Measurements from ENCODE around the gene ASB7.
"Not testable (repeated sequence)": the region's sequence is repeated elsewhere in the genome, so short reads cannot be mapped to it uniquely, and the experiment has no call there.

Gene ASB7, protein sequence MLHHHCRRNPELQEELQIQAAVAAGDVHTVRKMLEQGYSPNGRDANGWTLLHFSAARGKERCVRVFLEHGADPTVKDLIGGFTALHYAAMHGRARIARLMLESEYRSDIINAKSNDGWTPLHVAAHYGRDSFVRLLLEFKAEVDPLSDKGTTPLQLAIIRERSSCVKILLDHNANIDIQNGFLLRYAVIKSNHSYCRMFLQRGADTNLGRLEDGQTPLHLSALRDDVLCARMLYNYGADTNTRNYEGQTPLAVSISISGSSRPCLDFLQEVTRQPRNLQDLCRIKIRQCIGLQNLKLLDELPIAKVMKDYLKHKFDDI
- long read RNA-seq, donor 1, full-length matches to known transcripts: 6 of 16 reads
- long read RNA-seq, donor 1, partial matches to known transcripts: 10 of 16 reads
- long read RNA-seq, donor 1, other reads (novel, unspliced or antisense): 0 of 16 reads
- long read RNA-seq, donor 2, full-length matches to known transcripts: 3 of 3 reads
- long read RNA-seq, donor 2, partial matches to known transcripts: 0 of 3 reads
- long read RNA-seq, donor 2, other reads (novel, unspliced or antisense): 0 of 3 reads
- long read RNA-seq, donor 3, full-length matches to known transcripts: 1 of 1 reads
- long read RNA-seq, donor 3, partial matches to known transcripts: 0 of 1 reads
- long read RNA-seq, donor 3, other reads (novel, unspliced or antisense): 0 of 1 reads
- long read RNA-seq, donor 4, full-length matches to known transcripts: 2 of 2 reads
- long read RNA-seq, donor 4, partial matches to known transcripts: 0 of 2 reads
- long read RNA-seq, donor 4, other reads (novel, unspliced or antisense): 0 of 2 reads
- long read RNA-seq, donor 5, full-length matches to known transcripts: 2 of 2 reads
- long read RNA-seq, donor 5, partial matches to known transcripts: 0 of 2 reads
- long read RNA-seq, donor 5, other reads (novel, unspliced or antisense): 0 of 2 reads
- long read RNA-seq, donor 6, partial matches to known transcripts: 0 of 1 reads
- long read RNA-seq, donor 6, other reads (novel, unspliced or antisense): 0 of 1 reads
- long read RNA-seq, donor 7: 0 reads
- long read RNA-seq, donor 8, full-length matches to known transcripts: 2 of 13 reads
- long read RNA-seq, donor 8, partial matches to known transcripts: 11 of 13 reads
- long read RNA-seq, donor 8, other reads (novel, unspliced or antisense): 0 of 13 reads

GRCh38 chr15:100602064-100602822, at the start of gene ASB7, which contains the start of gene LINS1:
Gene ASB7 (plus strand): TSS chr15:100602589. CDS start chr15:100612217, 9,628 bp downstream.
Gene LINS1 (minus strand): TSS chr15:100602184. CDS start chr15:100580842, 21,342 bp downstream.
- peak; percentile 95 for DNase-seq

DNA sequence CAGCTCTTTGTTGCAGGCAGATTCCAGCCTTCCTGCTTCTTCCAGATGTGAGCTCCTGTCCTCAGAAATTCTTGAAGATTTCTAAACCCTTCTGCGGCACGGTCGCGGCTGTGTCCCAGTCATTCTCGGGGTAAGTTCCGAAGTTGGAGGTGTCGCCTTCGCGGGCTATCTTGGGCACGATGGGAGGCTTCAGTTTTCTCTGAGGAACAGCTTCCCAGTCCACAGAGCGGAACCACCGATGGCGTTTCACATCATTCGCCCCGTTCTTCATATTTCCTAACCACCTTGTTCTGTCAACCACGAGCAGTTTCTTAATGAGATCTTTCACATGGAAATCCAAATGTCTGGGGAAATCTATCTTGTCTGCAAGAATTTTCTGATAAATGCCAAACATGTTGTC, 48.9 kb upstream of the ASB7 start:
- no peak for DNase-seq

DNA sequence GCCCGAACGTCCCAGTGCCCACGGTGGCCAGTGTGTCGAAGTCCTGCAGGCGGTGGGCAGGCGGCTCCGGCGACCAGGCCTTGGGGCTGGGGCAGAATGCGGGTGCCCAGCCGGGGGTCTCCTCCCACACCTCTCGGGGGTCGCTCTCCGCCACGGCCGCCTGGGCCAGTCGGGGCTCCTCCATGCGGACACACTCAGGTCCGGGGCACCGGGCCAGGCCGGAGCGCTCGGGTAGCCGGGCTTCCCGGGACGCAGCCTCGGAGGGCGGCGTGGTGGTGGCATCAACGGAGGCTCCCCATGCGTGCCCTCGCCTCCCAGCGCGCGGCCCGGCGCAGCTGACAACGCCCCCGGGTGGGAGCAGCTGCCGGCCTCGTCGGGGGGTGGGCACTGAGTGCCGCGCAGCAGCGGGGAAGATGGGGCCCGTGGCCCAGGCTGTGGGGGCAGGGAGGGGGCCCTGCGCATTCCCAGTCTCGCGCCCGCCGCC, 43.6 kb upstream of the ASB7 start:
- no peak for DNase-seq

GRCh38 chr15:100559330-100559729, 43.1 kb upstream of the ASB7 start:
- DNase-seq: no peak

DNA sequence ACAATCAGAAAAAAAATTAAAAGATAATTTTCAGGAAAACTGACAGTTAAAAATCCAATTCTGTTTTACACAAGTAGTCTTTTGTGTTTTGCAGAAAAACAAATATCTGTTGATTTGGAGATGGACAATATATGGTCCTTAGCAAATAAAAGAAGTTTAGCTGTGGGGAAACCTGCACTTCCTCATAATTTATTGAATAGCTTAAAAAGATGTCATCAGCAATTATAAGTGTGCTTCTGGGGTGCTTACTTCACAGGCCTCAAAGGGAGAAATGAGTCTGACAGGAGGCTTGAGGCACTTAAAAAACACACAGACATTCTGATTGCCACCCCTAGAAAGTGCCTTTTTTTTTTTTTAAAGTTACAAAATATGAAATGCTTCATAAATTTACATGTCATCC, 42.1 kb upstream of the ASB7 start:
- DNase-seq: no peak

- DNase-seq: no peak
Observed at GRCh38 chr15:100565591-100565990, 36.8 kb upstream of the ASB7 start.

DNA sequence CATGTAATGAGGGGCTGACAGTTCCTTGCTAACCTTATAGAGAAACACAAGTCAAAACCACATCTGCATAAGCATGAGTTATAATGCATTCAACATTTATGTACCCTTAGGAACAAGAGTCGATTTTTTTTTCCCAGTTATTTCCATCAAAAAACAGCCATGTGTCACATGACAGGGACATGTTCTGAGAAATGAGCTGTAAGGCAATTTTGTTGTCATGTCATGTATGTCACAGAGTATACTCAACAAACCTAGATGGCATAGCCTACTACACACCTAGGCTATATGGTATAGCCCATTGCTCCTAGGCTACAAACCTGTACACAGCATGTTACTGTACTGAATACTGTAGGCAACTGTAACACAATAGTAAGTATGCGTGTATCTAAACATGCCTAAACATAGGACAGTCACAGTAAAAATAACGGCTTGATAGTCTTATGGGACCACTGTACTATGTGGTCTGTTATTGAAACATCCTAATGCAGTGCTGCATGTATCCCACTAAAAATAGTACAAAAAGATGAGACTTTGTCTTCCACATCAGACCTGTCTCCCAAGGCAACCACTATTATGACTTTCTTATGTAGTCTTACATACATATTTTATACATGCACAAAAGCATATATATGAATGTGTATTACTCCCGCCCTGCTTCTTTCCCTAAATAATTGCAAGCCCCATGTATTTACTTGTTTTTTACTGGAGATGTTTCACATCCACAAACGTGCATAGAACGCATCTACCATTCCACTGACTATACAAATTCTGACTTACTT, 35.4 kb upstream of the ASB7 start:
- DNase-seq: no peak

DNA sequence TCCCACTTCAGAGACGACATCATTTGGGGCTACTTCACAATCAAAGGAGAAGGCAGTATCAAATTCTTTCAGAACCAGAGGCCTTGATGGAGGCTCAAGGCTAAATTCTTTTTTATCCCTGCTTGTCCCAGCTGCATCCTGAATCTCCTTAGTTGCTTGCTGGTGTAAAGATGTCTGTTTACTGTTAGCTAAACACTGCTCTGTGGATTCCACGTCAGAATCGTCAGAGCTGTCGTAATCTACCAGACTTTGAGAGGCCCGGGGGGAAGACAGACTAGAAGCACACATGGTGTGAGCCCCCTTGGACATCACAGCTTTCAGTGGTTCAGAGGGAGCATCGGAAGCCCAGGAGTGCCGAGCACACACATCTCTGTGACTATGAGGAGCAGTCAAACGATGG, 33.0 kb upstream of the ASB7 start:
- no peak for DNase-seq

DNA sequence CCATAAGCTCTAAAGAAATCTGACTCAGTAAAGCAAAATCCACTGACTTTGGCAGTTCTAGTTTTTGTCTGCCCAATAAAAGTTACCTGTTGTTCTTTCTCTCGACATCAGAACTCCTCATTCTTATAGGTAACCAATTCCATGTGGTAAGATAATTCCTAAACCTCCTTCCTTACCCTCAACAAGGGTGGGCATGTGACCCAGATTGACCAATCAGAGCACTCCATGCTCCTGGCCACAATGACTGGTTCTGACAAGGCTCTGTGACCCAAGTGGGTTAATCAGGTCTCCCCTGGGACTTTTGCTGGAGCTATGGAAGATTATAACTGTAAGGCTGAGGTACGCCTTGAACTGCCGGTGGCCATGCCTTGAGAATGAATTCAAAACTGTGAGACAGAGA, 32.1 kb upstream of the ASB7 start:
- DNase-seq: no peak

DNA sequence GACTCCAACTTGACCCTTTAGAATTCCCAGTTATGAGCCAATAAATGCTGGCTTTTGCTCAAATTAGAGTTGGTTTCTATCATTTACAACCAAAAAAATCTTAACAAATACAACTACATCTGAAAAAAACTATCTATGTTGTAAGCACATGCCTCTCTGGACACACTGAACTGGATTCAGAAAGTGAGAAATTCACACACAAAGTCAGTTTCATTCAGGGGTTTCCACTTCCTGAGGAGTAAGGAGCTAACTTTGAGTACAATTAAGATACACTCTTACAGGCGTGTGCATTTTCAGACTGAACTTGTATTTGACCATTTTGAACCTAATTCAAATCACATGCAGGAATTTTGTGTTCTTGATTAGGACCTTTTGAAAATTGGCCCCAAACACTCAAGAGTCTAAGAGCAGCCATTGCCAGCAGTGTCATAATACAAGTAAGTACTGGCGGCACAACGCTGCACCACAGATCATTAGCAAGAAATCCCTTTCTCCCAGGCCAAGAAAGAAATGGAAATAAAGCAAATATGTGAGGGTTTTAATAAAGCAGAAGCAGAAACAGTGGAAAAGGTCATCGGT, 31.6 kb upstream of the ASB7 start:
- DNase-seq: no peak

DNA sequence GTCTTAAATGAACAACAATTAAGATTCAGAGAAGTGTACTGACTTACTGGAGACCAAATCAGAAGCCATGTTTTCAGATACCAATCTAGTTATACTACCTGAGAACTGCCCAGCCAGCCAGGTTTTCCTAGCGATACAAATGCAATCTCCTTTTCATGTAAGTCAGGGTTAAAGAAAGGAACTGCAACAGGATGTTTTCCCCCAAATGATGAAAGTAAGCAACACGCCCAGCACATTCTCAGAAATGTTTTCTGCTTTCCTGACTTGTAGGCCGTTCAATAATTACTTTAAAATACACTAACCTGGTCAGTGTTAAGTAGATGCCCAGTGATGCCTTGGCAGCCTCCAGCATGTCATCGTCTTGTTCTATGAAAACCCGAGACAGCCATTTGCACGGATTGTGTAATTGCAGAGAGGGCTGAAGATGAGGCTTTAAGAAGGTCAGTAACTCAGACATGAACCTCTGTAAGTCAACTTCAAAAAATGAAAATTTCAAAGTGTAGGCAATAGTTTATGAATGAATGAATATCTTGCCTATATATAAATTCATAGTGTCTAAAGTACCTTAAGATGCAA, 30.7 kb upstream of the ASB7 start:
- no peak for DNase-seq

GRCh38 chr15:100572362-100572983, 29.9 kb upstream of the ASB7 start:
- no peak for DNase-seq

DNA sequence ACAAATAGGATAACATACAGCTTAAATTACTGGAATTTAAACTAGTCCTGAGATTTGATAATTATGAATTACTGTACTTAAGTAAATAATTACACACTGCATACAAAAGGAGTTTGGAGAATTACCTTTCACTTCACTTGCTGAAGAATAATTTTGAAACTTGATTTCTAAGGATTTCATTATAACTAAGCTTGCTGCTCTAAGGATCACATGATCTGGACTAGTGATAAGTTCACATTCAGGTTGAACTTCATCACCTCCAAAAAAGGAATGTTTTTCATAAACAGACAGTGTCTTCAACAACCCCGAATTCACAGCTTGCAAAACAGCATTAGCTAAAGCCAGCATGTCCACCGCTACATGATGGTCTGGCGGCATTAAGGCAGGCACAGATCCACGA, 28.9 kb upstream of the ASB7 start:
- DNase-seq: no peak

GRCh38 chr15:100580414-100580813, 22.0 kb upstream of the ASB7 start:
- DNase-seq: no peak

DNA sequence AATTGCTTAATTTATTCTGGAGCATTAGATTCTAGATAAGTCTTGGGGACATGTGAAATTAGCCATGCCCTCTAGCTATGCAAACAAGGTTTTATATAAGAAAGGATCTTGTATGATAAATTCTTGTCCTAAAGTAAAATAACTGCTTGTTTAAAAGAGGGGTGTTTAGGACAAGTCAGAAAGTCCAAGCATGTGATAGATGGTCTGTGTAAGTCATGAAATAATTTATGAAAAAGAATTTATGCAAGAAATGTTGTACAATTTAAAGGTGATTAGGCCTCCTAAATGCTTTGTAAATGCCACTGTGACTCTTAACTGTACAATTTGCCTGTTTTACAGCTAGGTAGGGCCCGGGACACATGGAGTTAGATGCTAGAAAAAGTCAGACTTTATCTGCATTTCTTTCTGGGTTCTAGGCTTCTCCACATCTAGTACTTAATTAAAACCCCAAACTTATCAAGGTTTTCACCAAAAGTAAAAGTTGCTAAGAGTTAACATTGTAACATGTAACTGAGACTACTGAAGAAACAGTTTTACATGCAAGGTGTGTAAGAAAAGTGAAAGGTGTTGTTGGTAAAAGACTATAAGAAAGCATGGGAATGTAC, 13.6 kb upstream of the ASB7 start:
- DNase-seq: no peak

DNA sequence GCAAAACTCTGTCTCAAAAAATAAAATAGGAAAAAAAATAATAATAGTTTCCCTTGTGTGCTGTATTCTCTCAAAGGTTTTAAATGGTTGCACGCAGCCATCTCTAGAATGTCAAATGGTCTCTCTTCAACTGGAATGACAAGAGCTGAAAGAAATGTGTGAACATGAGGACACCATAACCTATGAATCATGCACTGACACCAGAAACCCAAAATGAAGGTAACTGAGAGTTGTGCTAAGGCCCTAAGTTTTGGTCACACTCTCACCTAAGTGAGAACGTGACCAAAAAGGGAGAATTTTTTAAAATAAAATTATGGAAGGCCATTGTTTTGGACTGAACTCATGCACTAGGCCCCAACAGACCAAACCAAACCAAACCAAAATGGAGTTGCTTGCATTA, 11.2 kb upstream of the ASB7 start:
- DNase-seq: not testable (repeated sequence)

DNA sequence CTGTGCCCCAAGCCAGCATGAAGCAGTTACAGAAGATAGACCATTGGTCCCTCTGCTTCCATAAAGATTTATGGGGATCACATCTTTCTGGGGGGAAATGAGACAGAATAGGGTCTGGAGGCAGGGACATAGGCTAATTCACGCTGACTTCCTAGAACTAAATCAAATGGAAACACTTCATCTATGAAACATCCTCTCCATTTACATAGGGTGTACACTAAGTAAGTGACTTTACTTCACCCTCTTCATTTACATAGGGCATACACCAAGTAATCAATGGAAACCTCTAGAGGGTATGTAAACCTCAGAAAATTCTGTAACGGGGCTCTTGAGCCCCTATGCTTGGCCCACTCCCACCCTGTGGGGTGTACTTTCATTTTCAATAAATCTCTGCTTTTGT, 10.6 kb upstream of the ASB7 start:
- no peak for DNase-seq

DNA sequence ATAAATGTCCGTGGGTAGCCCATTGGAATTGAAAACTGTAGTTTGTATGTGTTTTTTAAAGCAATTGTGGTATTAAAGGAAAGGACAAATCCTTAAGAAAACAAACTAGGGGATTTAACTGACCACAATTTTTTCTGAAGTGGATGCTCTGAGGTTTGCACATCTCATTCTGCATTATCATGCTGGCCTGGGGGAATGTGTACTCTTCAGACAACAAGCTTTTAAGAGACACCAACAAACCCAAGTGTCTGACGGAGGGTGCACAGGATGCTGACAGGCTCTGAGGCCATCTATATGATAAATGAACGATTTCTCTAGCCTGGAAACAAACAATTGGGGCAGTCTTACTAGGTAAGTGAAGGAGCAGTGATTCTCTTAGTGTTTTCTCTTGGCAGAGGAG, 9.5 kb upstream of the ASB7 start:
- no peak for DNase-seq

DNA sequence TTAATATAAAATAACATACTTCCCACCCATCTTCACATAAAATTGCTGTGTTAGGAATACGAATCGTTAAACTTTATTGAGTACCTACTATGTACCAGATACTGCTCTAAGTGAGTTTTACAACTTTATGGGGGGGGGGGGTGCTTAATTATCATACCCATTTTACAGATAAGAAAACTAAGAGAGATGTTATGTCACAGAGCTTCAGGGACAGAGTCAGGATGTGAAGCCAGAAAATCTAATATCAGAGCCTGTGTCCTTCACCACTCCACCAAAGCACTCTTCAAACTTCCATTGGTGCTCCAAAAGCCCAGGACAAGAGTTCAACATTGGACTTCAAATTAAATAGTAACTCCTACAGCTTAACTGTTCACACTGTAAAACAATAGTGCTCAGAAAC, 9.0 kb upstream of the ASB7 start:
- no peak for DNase-seq

All from right kidney (tissue), 9 donors.